Natural killer cell (primary cell): ENCODE data around the gene TBCEL. TPM values are rescaled to one million over a fixed set of nuclear protein-coding genes. Genes with fewer than 3 reads are reported as not detected.

Experiments
- ATAC-seq, 3 donors: fragments of 150-1000 bp in 2 of 3; fragments of 200-7000 bp in 1 of 3; cut with Tn5 transposase; 1 replicate in 1 of 3; 2 replicates in 2 of 3; pipeline ENCODE4 v1.10.0; 2021; ENCODE audit warnings: mild to moderate bottlenecking in 2 of 3, moderate library complexity in 2 of 3
- DNase-seq, 2 donors: peaks; one replicate each; pipeline versions ENCODE4 v3.0.0 to v3.0.0-alpha.2; 2013 to 2021; ENCODE audit warnings: mixed read lengths in 1 of 2
- H3K27ac ChIP-seq: one replicate; pipeline ENCODE4 v1.5.1; 2013; ENCODE audit warnings: mild to moderate bottlenecking, low read length
- H3K27me3 ChIP-seq: one replicate; pipeline ENCODE4 v1.6.1; 2013; ENCODE audit warnings: low read length; ENCODE audit not compliant: control insufficient read depth, insufficient read depth
- H3K36me3 ChIP-seq: one replicate; pipeline ENCODE4 v1.6.1; 2013; ENCODE audit warnings: low read length; ENCODE audit not compliant: control insufficient read depth, insufficient read depth
- H3K4me1 ChIP-seq: one replicate; pipeline ENCODE4 v1.6.1; 2013; ENCODE audit warnings: low read length; ENCODE audit not compliant: control insufficient read depth, insufficient read depth
- H3K4me3 ChIP-seq: one replicate; pipeline ENCODE4 v1.5.1; 2013; ENCODE audit warnings: low read length
- H3K9me3 ChIP-seq: one replicate; pipeline ENCODE4 v1.6.1; 2013; ENCODE audit warnings: low read length; ENCODE audit not compliant: control insufficient read depth, insufficient read depth
- H3K27ac Mint-ChIP-seq, 2 donors: one replicate each; pipeline ENCODE4 v1.8.0; 2022; ENCODE audit warnings: mild to moderate bottlenecking in 2 of 2, mixed read lengths in 2 of 2, moderate library complexity in 1 of 2
- H3K27me3 Mint-ChIP-seq, 2 donors: one replicate each; pipeline ENCODE4 v1.8.0; 2022; ENCODE audit warnings: low read depth in 2 of 2, mixed read lengths in 2 of 2
- H3K36me3 Mint-ChIP-seq: one replicate; pipeline ENCODE4 v1.8.0; 2022; ENCODE audit warnings: mixed read lengths
- H3K4me1 Mint-ChIP-seq, 2 donors: one replicate each; pipeline ENCODE4 v1.8.0; 2022; ENCODE audit warnings: mixed read lengths in 2 of 2
- H3K4me3 Mint-ChIP-seq: one replicate; pipeline ENCODE4 v1.8.0; 2022; ENCODE audit warnings: mild to moderate bottlenecking, moderate library complexity, mixed read lengths
- H3K9me3 Mint-ChIP-seq, 2 donors: one replicate each; pipeline ENCODE4 v1.8.0; 2022; ENCODE audit warnings: mixed read lengths in 2 of 2
- WGBS: methylation state at CpG from one replicate; pipeline ENCODE4 v1.1.7; 2013; ENCODE audit warnings: missing lambda C conversion rate; ENCODE audit not compliant: insufficient coverage; 5-methylcytosine and 5-hydroxymethylcytosine counted together
- intact Hi-C: fragments of 100-400 bp; cut with micrococcal nuclease; formaldehyde crosslinking; loops from one replicate; pipeline ENCODE4 v1.14.2; 2022
- total RNA-seq, 4 donors: library from RNA; stranded (reverse); fragments of 120-200 nt in 1 of 4; gene quantifications; one replicate each; pipeline versions ENCODE4 v1.2.3 to v1.2.4, GENCODE V29; 2013 to 2022
- TF ChIP-seq, protein P1 (sequence below): fragments of 200-600 bp; IDR thresholded peaks from one replicate; pipeline ENCODE4 v1.8.0; 2022; ENCODE audit warnings: antibody characterized with exemption

The TBCEL gene
- total RNA-seq, 3 donors from 2014 or later (not counting 1 experiment from before 2014, with no cell fraction given): 34.0 to 40.2 (median 37.9) TPM

DNA sequence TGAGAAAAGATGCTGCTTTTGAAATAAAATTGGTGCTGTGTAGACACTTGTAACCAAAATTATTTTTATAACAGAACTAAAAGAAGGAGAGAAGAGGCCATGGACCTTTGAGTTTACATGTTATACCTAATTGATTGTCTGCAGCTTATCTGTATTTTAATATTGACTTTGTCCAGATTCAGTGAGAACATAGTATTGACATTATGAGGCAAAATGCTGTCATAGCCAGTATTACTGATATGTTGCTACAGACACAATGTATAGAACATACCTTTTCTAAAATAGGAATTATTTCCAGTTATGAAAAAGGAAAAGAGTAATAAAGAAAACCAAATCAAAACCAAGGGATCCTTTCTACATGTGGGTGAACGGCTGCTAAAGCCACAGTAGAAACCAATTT lies 65.7 kb downstream of the TBCEL start:
- H3K27ac ChIP-seq: no peak overlapping the region
- H3K9me3 Mint-ChIP-seq: no peaks in the 10 kb centered on the region
- intact Hi-C loops: no loop called here
- no peaks in the 10 kb centered on the region for H3K4me1 ChIP-seq
- TF ChIP-seq, protein P1, sequence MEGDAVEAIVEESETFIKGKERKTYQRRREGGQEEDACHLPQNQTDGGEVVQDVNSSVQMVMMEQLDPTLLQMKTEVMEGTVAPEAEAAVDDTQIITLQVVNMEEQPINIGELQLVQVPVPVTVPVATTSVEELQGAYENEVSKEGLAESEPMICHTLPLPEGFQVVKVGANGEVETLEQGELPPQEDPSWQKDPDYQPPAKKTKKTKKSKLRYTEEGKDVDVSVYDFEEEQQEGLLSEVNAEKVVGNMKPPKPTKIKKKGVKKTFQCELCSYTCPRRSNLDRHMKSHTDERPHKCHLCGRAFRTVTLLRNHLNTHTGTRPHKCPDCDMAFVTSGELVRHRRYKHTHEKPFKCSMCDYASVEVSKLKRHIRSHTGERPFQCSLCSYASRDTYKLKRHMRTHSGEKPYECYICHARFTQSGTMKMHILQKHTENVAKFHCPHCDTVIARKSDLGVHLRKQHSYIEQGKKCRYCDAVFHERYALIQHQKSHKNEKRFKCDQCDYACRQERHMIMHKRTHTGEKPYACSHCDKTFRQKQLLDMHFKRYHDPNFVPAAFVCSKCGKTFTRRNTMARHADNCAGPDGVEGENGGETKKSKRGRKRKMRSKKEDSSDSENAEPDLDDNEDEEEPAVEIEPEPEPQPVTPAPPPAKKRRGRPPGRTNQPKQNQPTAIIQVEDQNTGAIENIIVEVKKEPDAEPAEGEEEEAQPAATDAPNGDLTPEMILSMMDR: no peak
- no CpG with 5 or more reads among the region's 1 CpG for WGBS
- ATAC-seq (no peak), DNase-seq (no peak)
- H3K4me1 Mint-ChIP-seq: no peaks in the 10 kb centered on the region
- no peak overlapping the region for H3K27ac Mint-ChIP-seq
- H3K36me3 ChIP-seq: peaks cover 19% of the 10 kb centered on the region
- H3K27me3 Mint-ChIP-seq: no peaks in the 10 kb centered on the region
- no peak overlapping the region for H3K4me3 ChIP-seq
- H3K27me3 ChIP-seq: no peaks in the 10 kb centered on the region
- peaks cover 27% of the 10 kb centered on the region for H3K36me3 Mint-ChIP-seq
- no peak overlapping the region for H3K4me3 Mint-ChIP-seq
- H3K9me3 ChIP-seq: no peaks in the 10 kb centered on the region

DNA sequence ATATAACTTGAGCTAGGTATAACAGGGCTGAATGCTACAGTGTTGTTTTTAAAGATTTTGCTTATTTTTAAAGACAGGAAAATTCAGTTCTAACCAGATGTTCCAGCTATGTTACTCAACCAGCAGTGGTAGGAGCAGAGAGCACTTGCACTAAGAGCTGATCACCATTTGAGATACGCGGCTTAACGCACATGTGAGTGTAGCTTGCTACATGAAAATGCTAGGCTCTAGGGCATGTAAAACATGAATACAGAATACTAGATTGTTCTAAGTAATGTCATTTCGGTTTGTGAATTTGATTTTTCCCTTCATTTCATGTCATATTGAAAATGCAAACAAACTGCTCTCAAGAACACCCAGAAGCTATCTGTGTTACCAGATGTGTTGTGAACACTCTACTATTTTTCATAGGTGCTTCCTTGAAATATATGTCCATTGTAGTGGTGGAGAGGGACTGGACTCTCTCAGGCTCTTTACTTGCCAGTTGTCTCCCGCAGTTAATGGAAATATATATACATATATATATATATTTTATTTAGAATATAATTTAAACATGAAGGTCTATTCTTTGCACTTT lies 66.3 kb downstream of the TBCEL start:
- peaks cover 27% of the 10 kb centered on the region for H3K36me3 Mint-ChIP-seq
- no peaks in the 10 kb centered on the region for H3K4me1 Mint-ChIP-seq
- no peaks in the 10 kb centered on the region for H3K4me1 ChIP-seq
- ATAC-seq: no peak
- no peak overlapping the region for H3K4me3 Mint-ChIP-seq
- H3K27me3 Mint-ChIP-seq: no peaks in the 10 kb centered on the region
- WGBS: 96% methylated on average over 3 of the region's 5 CpGs
- H3K27ac ChIP-seq: no peak overlapping the region
- H3K27me3 ChIP-seq: no peaks in the 10 kb centered on the region
- no peaks in the 10 kb centered on the region for H3K9me3 ChIP-seq
- H3K27ac Mint-ChIP-seq: no peak overlapping the region
- intact Hi-C loops: no loop called here
- no peaks in the 10 kb centered on the region for H3K9me3 Mint-ChIP-seq
- H3K4me3 ChIP-seq: no peak overlapping the region
- H3K36me3 ChIP-seq: peaks cover 19% of the 10 kb centered on the region
- DNase-seq: no peak
- TF ChIP-seq, protein P1: no peak

DNA sequence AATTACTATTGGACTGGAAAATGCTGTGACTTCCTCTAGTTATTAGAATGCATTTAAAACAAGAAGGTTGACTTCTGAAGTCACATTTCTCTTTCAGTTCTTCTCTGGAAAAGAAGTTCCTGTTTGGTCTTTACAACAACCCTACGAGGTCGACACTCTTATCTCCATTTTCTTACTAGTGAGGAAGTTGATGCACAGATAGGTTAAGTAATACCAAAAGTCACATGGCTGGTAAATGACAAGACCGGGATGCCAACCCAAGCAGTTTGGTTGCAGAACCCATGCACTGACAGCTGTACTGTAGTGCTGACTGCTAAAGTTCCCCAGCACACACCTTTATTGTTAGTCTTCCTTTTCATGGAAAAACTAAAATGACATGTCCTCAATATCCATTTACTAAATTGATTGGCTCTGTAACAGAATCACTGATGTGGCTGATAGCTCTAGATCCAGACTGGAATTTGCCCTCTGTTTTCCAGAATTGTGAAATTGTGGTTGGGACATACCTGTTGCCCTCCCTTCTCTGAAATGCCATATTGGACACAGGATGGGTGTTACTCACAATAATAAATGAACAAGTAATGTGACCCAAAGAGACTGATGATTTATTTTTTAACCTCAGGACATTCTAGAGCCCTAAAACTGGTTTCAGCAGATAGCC lies 67.7 kb downstream of the TBCEL start:
- TF ChIP-seq, protein P1: no peak
- no peaks in the 10 kb centered on the region for H3K27me3 ChIP-seq
- Mint-ChIP-seq H3K36me3 (peaks cover 23% of the 10 kb centered on the region), H3K27me3 (no peaks in the 10 kb centered on the region), H3K9me3 (no peaks in the 10 kb centered on the region), H3K4me3 (no peak overlapping the region), H3K4me1 (no peaks in the 10 kb centered on the region), H3K27ac (no peak overlapping the region)
- peaks cover 12% of the 10 kb centered on the region for H3K36me3 ChIP-seq
- no peak overlapping the region for H3K27ac ChIP-seq
- peak in 1 of 3 donors; percentile 57 for ATAC-seq
- H3K4me1 ChIP-seq: no peaks in the 10 kb centered on the region
- no peak overlapping the region for H3K4me3 ChIP-seq
- no peak for DNase-seq
- intact Hi-C loops: no loop called here
- WGBS: 21% methylated on average over 1 of the region's 3 CpGs
- H3K9me3 ChIP-seq: no peaks in the 10 kb centered on the region

DNA sequence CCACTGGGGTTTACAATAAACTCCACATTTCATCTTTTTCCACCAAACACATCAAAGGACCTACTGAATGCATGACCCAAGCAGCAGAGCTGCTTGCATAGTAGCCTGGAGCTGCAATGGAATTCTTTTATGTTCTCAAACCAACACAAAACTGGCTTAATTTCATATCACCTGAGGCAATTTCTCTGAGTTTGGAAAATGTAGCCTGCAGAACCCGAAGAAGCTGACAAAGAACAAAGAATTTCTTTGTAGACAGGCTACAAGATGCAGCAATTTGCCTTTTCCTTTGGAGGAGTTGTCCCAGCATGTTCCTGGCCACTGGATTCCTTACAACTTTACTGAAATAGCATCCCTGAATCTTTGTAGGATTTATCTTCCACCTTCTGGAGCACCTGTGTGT lies 71.7 kb downstream of the TBCEL start:
- Histone ChIP-seq H3K27ac (no peak overlapping the region), H3K4me1 (no peaks in the 10 kb centered on the region), H3K4me3 (no peak overlapping the region), H3K36me3 (no peaks in the 10 kb centered on the region), H3K27me3 (no peaks in the 10 kb centered on the region), H3K9me3 (no peaks in the 10 kb centered on the region)
- TF ChIP-seq, protein P1: no peak
- Mint-ChIP-seq H3K4me3 (no peak overlapping the region), H3K27ac (no peak overlapping the region), H3K36me3 (no peaks in the 10 kb centered on the region), H3K9me3 (no peaks in the 10 kb centered on the region), H3K27me3 (no peaks in the 10 kb centered on the region), H3K4me1 (no peaks in the 10 kb centered on the region)
- DNase-seq (no peak), ATAC-seq (no peak)
- intact Hi-C loops: no loop called here
- WGBS: 85% methylated on average over 1 of the region's 1 CpG
